Astrocyte of the cerebellum (primary cell): Measurements from ENCODE around the gene PIGP.

Source experiments
- DNase-seq: peaks from one replicate; pipeline ENCODE4 v3.0.0-alpha.2; 2011; ENCODE audit warnings: low read depth
- H3K4me3 ChIP-seq: 2 replicates; pipeline ENCODE4 v1.5.1; 2011; ENCODE audit warnings: mild to moderate bottlenecking, low read depth, low read length, moderate library complexity
- in situ Hi-C: cut with HindIII; loops from 2 replicates; pipeline ENCODE4 v1.10.0; 2017; ENCODE audit warnings: low sequenced_read_pairs
- TF ChIP-seq, protein P1 (sequence below): IDR thresholded peaks from 2 replicates; pipeline ENCODE4 v1.5.1; 2012; ENCODE audit warnings: low read length, low read depth, moderate library complexity, mild to moderate bottlenecking; ENCODE audit errors: missing control alignments

PIGP gene

GRCh38 chr21:37101384-37101783 lies 28.5 kb upstream of the PIGP start:
- no peak overlapping the region for H3K4me3 ChIP-seq
- TF ChIP-seq, protein P1, sequence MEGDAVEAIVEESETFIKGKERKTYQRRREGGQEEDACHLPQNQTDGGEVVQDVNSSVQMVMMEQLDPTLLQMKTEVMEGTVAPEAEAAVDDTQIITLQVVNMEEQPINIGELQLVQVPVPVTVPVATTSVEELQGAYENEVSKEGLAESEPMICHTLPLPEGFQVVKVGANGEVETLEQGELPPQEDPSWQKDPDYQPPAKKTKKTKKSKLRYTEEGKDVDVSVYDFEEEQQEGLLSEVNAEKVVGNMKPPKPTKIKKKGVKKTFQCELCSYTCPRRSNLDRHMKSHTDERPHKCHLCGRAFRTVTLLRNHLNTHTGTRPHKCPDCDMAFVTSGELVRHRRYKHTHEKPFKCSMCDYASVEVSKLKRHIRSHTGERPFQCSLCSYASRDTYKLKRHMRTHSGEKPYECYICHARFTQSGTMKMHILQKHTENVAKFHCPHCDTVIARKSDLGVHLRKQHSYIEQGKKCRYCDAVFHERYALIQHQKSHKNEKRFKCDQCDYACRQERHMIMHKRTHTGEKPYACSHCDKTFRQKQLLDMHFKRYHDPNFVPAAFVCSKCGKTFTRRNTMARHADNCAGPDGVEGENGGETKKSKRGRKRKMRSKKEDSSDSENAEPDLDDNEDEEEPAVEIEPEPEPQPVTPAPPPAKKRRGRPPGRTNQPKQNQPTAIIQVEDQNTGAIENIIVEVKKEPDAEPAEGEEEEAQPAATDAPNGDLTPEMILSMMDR: no peak
- no peak for DNase-seq
- in situ Hi-C loops: no loop called here

GRCh38 chr21:37100316-37100715 lies 27.4 kb upstream of the PIGP start:
- DNase-seq: no peak
- H3K4me3 ChIP-seq: no peak overlapping the region
- TF ChIP-seq, protein P1: no peak
- in situ Hi-C loops: no loop called here

- no peak overlapping the region for H3K4me3 ChIP-seq
- DNase-seq: no peak
- in situ Hi-C loops: no loop called here
- TF ChIP-seq, protein P1: no peak
Measured at GRCh38 chr21:37098751-37099150, 25.9 kb upstream of the PIGP start.

- DNase-seq: no peak
- in situ Hi-C loops: no loop called here
- TF ChIP-seq, protein P1: no peak
- no peak overlapping the region for H3K4me3 ChIP-seq
Measured at GRCh38 chr21:37095821-37096220, 22.9 kb upstream of the PIGP start.

- in situ Hi-C loops: no loop called here
- no peak for DNase-seq
- TF ChIP-seq, protein P1: no peak
- no peak overlapping the region for H3K4me3 ChIP-seq
Measured at GRCh38 chr21:37093977-37094376, 21.1 kb upstream of the PIGP start.

GRCh38 chr21:37088186-37088735 lies 15.4 kb upstream of the PIGP start:
- no peak for DNase-seq
- no peak overlapping the region for H3K4me3 ChIP-seq
- in situ Hi-C loops: no loop called here
- TF ChIP-seq, protein P1: no peak

- TF ChIP-seq, protein P1: peak; percentile 54
- peak; percentile 54 for DNase-seq
- no peak overlapping the region for H3K4me3 ChIP-seq
- in situ Hi-C loops: no loop called here
Measured at GRCh38 chr21:37087188-37087587, 14.3 kb upstream of the PIGP start.
